IPS DF 6.9 (cell line): ENCODE measurements around the gene PCED1A.

Experiments
- DNase-seq: peaks from one replicate; pipeline ENCODE4 v3.0.0-alpha.2; 2013; ENCODE audit warnings: low read depth, low spot score
- H3K27ac ChIP-seq: one replicate; pipeline ENCODE4 v1.5.1; 2013; ENCODE audit warnings: low read length, control low read depth
- H3K27me3 ChIP-seq: 2 replicates; pipeline ENCODE4 v1.6.1; 2013; ENCODE audit warnings: mild to moderate bottlenecking, low read length; ENCODE audit not compliant: control insufficient read depth, insufficient read depth
- H3K36me3 ChIP-seq: 2 replicates; pipeline ENCODE4 v1.6.1; 2013; ENCODE audit warnings: low read length; ENCODE audit not compliant: control insufficient read depth, insufficient read depth
- H3K4me1 ChIP-seq: 2 replicates; pipeline ENCODE4 v1.6.1; 2013; ENCODE audit warnings: low read length; ENCODE audit not compliant: control insufficient read depth, insufficient read depth
- H3K4me3 ChIP-seq: 2 replicates; pipeline ENCODE4 v1.5.1; 2013; ENCODE audit warnings: mild to moderate bottlenecking, low read length
- H3K9me3 ChIP-seq: 2 replicates; pipeline ENCODE4 v1.6.1; 2013; ENCODE audit warnings: low read length, inconsistent platforms; ENCODE audit not compliant: control insufficient read depth, insufficient read depth
- whole genome bisulfite sequencing: extraction: QIAGEN DNeasy Blood & Tissue Kit; methylation state at CpG from one replicate; pipeline ENCODE4 v1.1.7; 2013; ENCODE audit warnings: mixed read lengths, missing lambda C conversion rate; ENCODE audit not compliant: insufficient read length, insufficient coverage; 5-methylcytosine and 5-hydroxymethylcytosine counted together

The PCED1A gene

DNA sequence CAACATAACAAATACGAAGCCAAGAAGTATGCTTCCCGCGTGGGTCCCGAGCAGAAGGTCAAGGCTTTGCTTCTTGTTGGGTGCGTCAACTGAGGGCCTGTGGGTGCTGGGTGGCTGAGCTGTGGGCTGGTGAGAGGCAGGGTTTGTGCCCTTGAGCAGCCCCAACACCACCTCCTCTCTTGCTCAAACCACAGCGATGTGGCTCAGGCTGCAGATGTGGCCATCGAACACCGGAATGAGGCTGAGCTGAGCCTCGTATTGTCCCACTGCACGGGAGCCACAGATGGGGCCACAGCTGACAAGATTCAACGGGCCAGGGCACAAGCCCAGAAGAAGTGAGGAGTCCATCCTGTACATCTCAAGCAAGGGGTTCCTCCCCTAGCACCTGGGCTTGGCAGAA, 25.8 kb upstream of the PCED1A start:
- DNase-seq: no peak
- WGBS: no CpG with 5 or more reads among the region's 11 CpGs
- no peak overlapping the region for H3K4me3 ChIP-seq
- H3K36me3 ChIP-seq: 0 out of 2 replicates have a peak, but pooled peaks cover 2% of the 10 kb centered on the region
- H3K27ac ChIP-seq: no peak overlapping the region
- no peaks in the 10 kb centered on the region for H3K9me3 ChIP-seq
- peaks cover 2% of the 10 kb centered on the region; the same call in 1 of the 2 replicates for H3K27me3 ChIP-seq
- no peaks in the 10 kb centered on the region for H3K4me1 ChIP-seq

GRCh38 chr20:2865630-2866029, 25.2 kb upstream of the PCED1A start:
- WGBS: no CpG with 5 or more reads among the region's 3 CpGs
- Histone ChIP-seq H3K27me3 (no peaks in the 10 kb centered on the region), H3K4me3 (no peak overlapping the region), H3K27ac (no peak overlapping the region), H3K36me3 (0 out of 2 replicates have a peak, but pooled peaks cover 2% of the 10 kb centered on the region), H3K9me3 (no peaks in the 10 kb centered on the region), H3K4me1 (no peaks in the 10 kb centered on the region)
- no peak for DNase-seq

GRCh38 chr20:2865101-2865500, 24.6 kb upstream of the PCED1A start:
- DNase-seq: no peak
- H3K36me3 ChIP-seq: 0 out of 2 replicates have a peak, but pooled peaks cover 2% of the 10 kb centered on the region
- no peak overlapping the region for H3K4me3 ChIP-seq
- no peaks in the 10 kb centered on the region for H3K9me3 ChIP-seq
- no CpG with 5 or more reads among the region's 10 CpGs for WGBS
- no peak overlapping the region for H3K27ac ChIP-seq
- H3K27me3 ChIP-seq: no peaks in the 10 kb centered on the region
- H3K4me1 ChIP-seq: no peaks in the 10 kb centered on the region

- DNase-seq: no peak
- WGBS: no CpG with 5 or more reads among the region's 12 CpGs
- H3K4me3 ChIP-seq: no peak overlapping the region
- H3K36me3 ChIP-seq: 0 out of 2 replicates have a peak, but pooled peaks cover 2% of the 10 kb centered on the region
- no peak overlapping the region for H3K27ac ChIP-seq
- H3K9me3 ChIP-seq: no peaks in the 10 kb centered on the region
- no peaks in the 10 kb centered on the region for H3K27me3 ChIP-seq
- no peaks in the 10 kb centered on the region for H3K4me1 ChIP-seq
Observed at GRCh38 chr20:2864626-2865025, 24.2 kb upstream of the PCED1A start.

DNA sequence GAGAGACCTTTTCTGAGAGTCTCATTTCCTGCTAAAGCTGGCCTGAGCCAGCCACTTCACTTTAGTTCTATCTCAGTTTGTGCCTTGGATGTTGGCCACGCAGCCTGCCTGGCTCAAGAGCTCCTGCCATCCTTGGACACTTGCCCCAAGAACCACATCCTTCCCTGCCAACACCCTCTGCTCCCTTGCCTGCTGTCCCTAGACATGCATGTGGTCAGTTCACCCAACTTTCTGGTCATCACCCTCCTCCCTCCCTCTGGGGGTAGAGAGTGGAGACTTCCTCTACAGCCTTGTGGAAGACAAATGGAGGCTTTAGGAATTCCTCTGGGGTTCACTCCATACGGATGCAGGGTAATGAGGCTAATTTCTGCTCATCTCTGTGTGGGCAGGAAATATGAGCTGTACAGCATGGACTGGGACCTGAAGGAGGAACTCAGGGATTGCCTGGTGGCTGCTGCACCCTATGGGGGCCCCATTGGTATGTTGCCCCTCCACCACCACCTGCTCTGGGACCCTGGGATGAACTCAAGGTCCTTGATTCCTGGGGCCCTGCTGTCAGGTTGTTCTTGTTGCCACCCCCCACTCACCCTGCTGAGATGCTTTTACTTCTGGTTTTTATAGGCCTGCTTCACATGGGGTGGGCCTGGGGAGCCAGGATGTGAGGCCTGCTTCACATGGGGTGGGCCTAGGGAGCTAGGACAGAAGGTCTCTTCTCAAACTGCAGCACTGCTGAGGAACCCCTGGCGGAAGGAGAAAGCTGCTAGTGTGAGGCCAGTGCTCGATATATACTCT, 19.1 kb upstream of the PCED1A start:
- WGBS: no CpG with 5 or more reads among the region's 4 CpGs
- no peaks in the 10 kb centered on the region for H3K4me1 ChIP-seq
- H3K36me3 ChIP-seq: 0 out of 2 replicates have a peak, but pooled peaks cover 2% of the 10 kb centered on the region
- no peaks in the 10 kb centered on the region for H3K27me3 ChIP-seq
- H3K9me3 ChIP-seq: no peaks in the 10 kb centered on the region
- DNase-seq: no peak
- no peak overlapping the region for H3K4me3 ChIP-seq
- no peak overlapping the region for H3K27ac ChIP-seq

DNA sequence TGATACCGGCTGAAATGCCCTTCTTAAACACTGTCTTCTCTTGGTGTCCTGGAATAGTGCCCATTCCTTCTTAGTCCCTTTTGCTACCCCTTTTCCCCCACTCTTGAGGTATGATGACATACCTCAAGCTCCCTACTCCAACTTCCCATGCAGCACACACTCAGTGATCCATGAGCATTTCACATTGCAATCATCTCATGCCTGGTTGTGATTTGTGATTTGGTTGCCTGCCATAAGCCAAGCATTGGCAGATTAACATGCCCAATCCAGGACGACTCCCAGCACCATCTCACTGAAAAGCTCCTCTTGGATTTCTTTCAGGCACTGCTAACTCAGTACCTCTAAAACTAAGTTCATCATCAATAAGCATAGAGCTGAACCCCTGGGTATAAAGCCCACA, 18.1 kb upstream of the PCED1A start:
- H3K27me3 ChIP-seq: no peaks in the 10 kb centered on the region
- DNase-seq: no peak
- WGBS: no CpG with 5 or more reads among the region's 2 CpGs
- H3K4me1 ChIP-seq: no peaks in the 10 kb centered on the region
- no peaks in the 10 kb centered on the region for H3K36me3 ChIP-seq
- no peak overlapping the region for H3K27ac ChIP-seq
- H3K9me3 ChIP-seq: no peaks in the 10 kb centered on the region
- no peak overlapping the region for H3K4me3 ChIP-seq

- Histone ChIP-seq H3K4me3 (no peak overlapping the region), H3K4me1 (no peaks in the 10 kb centered on the region), H3K27me3 (no peaks in the 10 kb centered on the region), H3K9me3 (no peaks in the 10 kb centered on the region), H3K27ac (no peak overlapping the region), H3K36me3 (no peaks in the 10 kb centered on the region)
- WGBS: no CpG with 5 or more reads among the region's 10 CpGs
- no peak for DNase-seq
Observed at GRCh38 chr20:2851086-2851485, 10.6 kb upstream of the PCED1A start.

DNA sequence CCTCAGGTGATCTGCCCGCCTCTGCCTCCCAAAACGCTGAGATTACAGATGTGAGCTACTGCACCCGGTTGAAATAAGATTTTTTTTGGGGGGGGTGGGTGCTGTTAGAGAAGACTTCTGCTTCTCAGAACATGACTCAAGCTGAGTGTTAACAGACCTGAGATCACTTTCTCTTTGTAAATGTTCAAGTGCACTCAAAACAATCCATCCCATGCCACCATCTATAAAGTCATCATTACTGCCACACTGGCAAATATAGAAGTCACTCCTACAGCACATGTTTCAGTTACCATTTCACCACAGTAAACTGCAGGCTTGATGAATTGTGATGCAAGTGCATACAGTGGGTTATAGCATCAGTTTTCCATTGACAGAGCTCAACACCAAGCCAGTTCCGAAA, 9.1 kb upstream of the PCED1A start:
- Histone ChIP-seq H3K27ac (no peak overlapping the region), H3K4me1 (no peaks in the 10 kb centered on the region), H3K4me3 (no peak overlapping the region), H3K9me3 (no peaks in the 10 kb centered on the region), H3K27me3 (no peaks in the 10 kb centered on the region), H3K36me3 (no peaks in the 10 kb centered on the region)
- DNase-seq: no peak
- WGBS: no CpG with 5 or more reads among the region's 4 CpGs

- no CpG with 5 or more reads among the region's 4 CpGs for WGBS
- H3K4me3 ChIP-seq: no peak overlapping the region
- no peaks in the 10 kb centered on the region for H3K9me3 ChIP-seq
- no peak overlapping the region for H3K27ac ChIP-seq
- no peaks in the 10 kb centered on the region for H3K36me3 ChIP-seq
- no peaks in the 10 kb centered on the region for H3K4me1 ChIP-seq
- no peak for DNase-seq
- no peaks in the 10 kb centered on the region for H3K27me3 ChIP-seq
Observed at GRCh38 chr20:2847802-2848201, 7.3 kb upstream of the PCED1A start.

- Histone ChIP-seq H3K4me1 (no peaks in the 10 kb centered on the region), H3K27ac (no peak overlapping the region), H3K4me3 (no peak overlapping the region), H3K9me3 (no peaks in the 10 kb centered on the region), H3K27me3 (no peaks in the 10 kb centered on the region), H3K36me3 (no peaks in the 10 kb centered on the region)
- DNase-seq: no peak
- WGBS: no CpG with 5 or more reads among the region's 5 CpGs
Observed at GRCh38 chr20:2846698-2847097, 6.2 kb upstream of the PCED1A start.

DNA sequence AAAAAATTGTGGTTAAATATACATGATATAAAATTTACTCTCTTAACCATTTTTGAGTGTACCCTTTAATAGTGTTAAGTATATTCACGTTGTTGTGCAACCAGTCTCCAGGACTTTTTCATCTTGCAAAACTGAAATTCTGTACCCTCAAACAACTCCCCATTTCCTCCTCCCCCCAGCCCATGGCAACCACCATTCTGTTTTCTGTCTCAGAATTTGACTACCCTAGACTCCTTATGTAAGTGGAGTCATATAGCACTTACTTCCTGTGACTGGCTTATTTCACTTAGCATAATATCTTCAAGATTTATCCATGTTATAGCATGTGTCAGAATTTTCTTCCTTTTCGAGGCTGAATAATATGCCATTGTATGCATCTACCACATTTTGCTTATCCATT, 5.2 kb upstream of the PCED1A start:
- H3K4me1 ChIP-seq: no peaks in the 10 kb centered on the region
- H3K4me3 ChIP-seq: no peak overlapping the region
- no peaks in the 10 kb centered on the region for H3K36me3 ChIP-seq
- DNase-seq: no peak
- WGBS: no CpG with 5 or more reads among the region's 2 CpGs
- no peaks in the 10 kb centered on the region for H3K9me3 ChIP-seq
- H3K27ac ChIP-seq: no peak overlapping the region
- H3K27me3 ChIP-seq: no peaks in the 10 kb centered on the region
